SK-N-MC (cell line): ENCODE measurements around the gene DSCAML1.

Source experiments
- EZH2 ChIP-seq: fragments of 200-600 bp; sonication (generic); IDR thresholded peaks from one replicate; pipeline ENCODE4 v1.6.1; 2017; ENCODE audit warnings: antibody characterized with exemption
- FOXP2 ChIP-seq: optimal IDR thresholded peaks from 2 replicates; pipeline ENCODE3; 2011; ENCODE audit warnings: mild to moderate bottlenecking, moderate library complexity; ENCODE audit not compliant: insufficient read depth; ENCODE audit errors: extremely low read length, control extremely low read depth
- POLR2AphosphoS5 ChIP-seq: IDR thresholded peaks from 2 replicates; pipeline ENCODE4 v1.6.1; 2012; ENCODE audit warnings: mild to moderate bottlenecking, low read depth, low read length, borderline replicate concordance

DNA sequence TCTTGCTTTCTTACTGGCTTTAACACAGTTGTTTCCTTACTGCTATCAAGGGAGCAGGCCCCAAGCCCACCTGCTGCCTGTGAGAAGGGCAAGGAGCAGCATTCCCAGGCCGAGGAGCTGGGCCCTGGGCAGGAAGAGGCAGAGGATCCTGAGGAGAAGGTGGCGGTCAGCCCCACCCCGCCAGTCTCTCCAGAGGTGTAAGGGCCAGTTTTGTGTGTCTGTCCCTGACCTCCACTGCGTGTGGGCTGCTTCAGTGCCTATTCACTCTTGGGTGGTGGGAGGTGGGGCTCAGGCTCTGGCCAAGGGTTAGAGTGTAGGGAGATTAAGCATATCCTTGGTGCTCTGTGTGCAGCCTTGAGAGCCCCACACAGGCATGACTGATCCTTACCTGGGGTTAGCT lies 414.3 kb downstream of the DSCAML1 start:
- TF ChIP-seq POLR2AphosphoS5 (no peak), EZH2 (no peak), FOXP2 (no peak)
